CD14-positive monocyte (primary cell): ENCODE measurements around the gene TUBB2A. TPM values are rescaled to one million over a fixed set of nuclear protein-coding genes. Genes with fewer than 3 reads are reported as not detected.

Experiments
- DNase-seq, 3 donors: peaks; one replicate each; pipeline ENCODE4 v3.0.0-alpha.2; 2011 to 2022
- H2AFZ ChIP-seq: 2 replicates; pipeline ENCODE4 v1.6.0; 2012; ENCODE audit warnings: mild to moderate bottlenecking, low read depth, low read length, inconsistent platforms; ENCODE audit not compliant: insufficient read depth, poor library complexity, severe bottlenecking
- H3K27ac ChIP-seq, 2 donors: 1 replicate in 1 of 2; 2 replicates in 1 of 2; pipeline ENCODE4 v1.5.1; 2012 to 2013; ENCODE audit warnings: low read length in 2 of 2, control low read depth in 1 of 2, inconsistent platforms in 1 of 2, low read depth in 1 of 2, mild to moderate bottlenecking in 1 of 2
- H3K27me3 ChIP-seq, 2 donors: one replicate each; pipeline versions ENCODE4 v1.6.0 to v1.6.1; 2011 to 2013; ENCODE audit warnings: low read length in 2 of 2; ENCODE audit not compliant: control insufficient read depth in 2 of 2, insufficient read depth in 2 of 2
- H3K36me3 ChIP-seq, 2 donors: replicated peaks in 1 of 2; 1 replicate in 1 of 2; 2 replicates in 1 of 2; pipeline versions ENCODE4 v1.5.1 to v1.6.1; 2012 to 2013; ENCODE audit warnings: low read length in 2 of 2, control low read depth in 1 of 2, inconsistent platforms in 1 of 2, mild to moderate bottlenecking in 1 of 2; ENCODE audit not compliant: insufficient read depth in 2 of 2, control insufficient read depth in 1 of 2
- H3K4me1 ChIP-seq, 2 donors: 1 replicate in 1 of 2; 2 replicates in 1 of 2; pipeline versions ENCODE4 v1.5.1 to v1.6.1; 2012 to 2013; ENCODE audit warnings: low read length in 2 of 2, control low read depth in 1 of 2, inconsistent platforms in 1 of 2, mild to moderate bottlenecking in 1 of 2, moderate library complexity in 1 of 2; ENCODE audit not compliant: insufficient read depth in 2 of 2, control insufficient read depth in 1 of 2
- H3K4me2 ChIP-seq: replicated peaks from 2 replicates; pipeline ENCODE3; 2012; ENCODE audit warnings: low read length, moderate library complexity, mild to moderate bottlenecking; ENCODE audit not compliant: poor library complexity, severe bottlenecking; ENCODE audit errors: extremely low read depth
- H3K4me3 ChIP-seq, 3 experiments: fragments of 200-600 bp in 1 of 3; sonication (generic) in 1 of 3; replicated peaks in 1 of 3; 1 replicate in 2 of 3; 2 replicates in 1 of 3; pipeline ENCODE4 v1.5.1; 2011 to 2013; ENCODE audit warnings: low read length in 3 of 3, mild to moderate bottlenecking in 3 of 3, control low read depth in 2 of 3, low read depth in 2 of 3, inconsistent platforms in 1 of 3, moderate library complexity in 1 of 3
- H3K79me2 ChIP-seq: 2 replicates; pipeline ENCODE4 v1.6.0; 2012; ENCODE audit warnings: mild to moderate bottlenecking, control low read depth, inconsistent platforms, low read length, moderate library complexity; ENCODE audit not compliant: insufficient read depth
- H3K9ac ChIP-seq: 2 replicates; pipeline ENCODE4 v1.6.0; 2017; ENCODE audit warnings: low read length, mild to moderate bottlenecking; ENCODE audit not compliant: insufficient read depth, poor library complexity, severe bottlenecking
- H3K9me3 ChIP-seq, 2 donors: replicated peaks in 1 of 2; 1 replicate in 1 of 2; 2 replicates in 1 of 2; pipeline versions ENCODE4 v1.5.1 to v1.6.1; 2012 to 2013; ENCODE audit warnings: low read length in 2 of 2, control low read depth in 1 of 2; ENCODE audit not compliant: control insufficient read depth in 1 of 2, insufficient read depth in 1 of 2
- H4K20me1 ChIP-seq: 2 replicates; pipeline ENCODE4 v1.6.0; 2012; ENCODE audit warnings: mild to moderate bottlenecking, low read length, control low read depth, moderate library complexity; ENCODE audit not compliant: insufficient read depth
- H3K27ac Mint-ChIP-seq, 7 donors: one replicate each; pipeline ENCODE4 v1.8.0; 2020; ENCODE audit warnings: mild to moderate bottlenecking in 7 of 7, mixed read lengths in 7 of 7, moderate library complexity in 6 of 7, inconsistent platforms in 2 of 7
- H3K27me3 Mint-ChIP-seq, 3 donors: one replicate each; pipeline ENCODE4 v1.8.0; 2021 to 2022; ENCODE audit warnings: low read depth in 3 of 3, mild to moderate bottlenecking in 3 of 3, mixed read lengths in 3 of 3, moderate library complexity in 3 of 3, inconsistent platforms in 1 of 3
- H3K36me3 Mint-ChIP-seq, 2 donors: one replicate each; pipeline ENCODE4 v1.8.0; 2020; ENCODE audit warnings: mixed read lengths in 2 of 2, inconsistent platforms in 1 of 2, mild to moderate bottlenecking in 1 of 2
- H3K4me1 Mint-ChIP-seq: one replicate; pipeline ENCODE4 v1.8.0; 2020; ENCODE audit warnings: mild to moderate bottlenecking, mixed read lengths
- H3K4me3 Mint-ChIP-seq, 2 donors: one replicate each; pipeline ENCODE4 v1.8.0; 2020; ENCODE audit warnings: mild to moderate bottlenecking in 2 of 2, mixed read lengths in 2 of 2, moderate library complexity in 1 of 2
- H3K9me3 Mint-ChIP-seq, 7 donors: one replicate each; pipeline ENCODE4 v1.8.0; 2020 to 2022; ENCODE audit warnings: mixed read lengths in 7 of 7, mild to moderate bottlenecking in 6 of 7, moderate library complexity in 6 of 7, inconsistent platforms in 2 of 7
- WGBS: methylation state at CpG from one replicate; pipeline ENCODE4 v1.1.5; 2013; ENCODE audit warnings: missing lambda C conversion rate; ENCODE audit not compliant: insufficient coverage; 5-methylcytosine and 5-hydroxymethylcytosine counted together
- intact Hi-C, 2 donors: fragments of 100-400 bp; cut with micrococcal nuclease; formaldehyde crosslinking; loops; one replicate each; pipeline versions ENCODE4 v1.15.0 to v1.15.1; 2023
- polyA plus RNA-seq, 3 donors: library from polyadenylated mRNA; depleted of rRNA in 1 of 3; unstranded in 2 of 3; stranded (reverse) in 1 of 3; fragments of 300-500 nt in 2 of 3; fragments of >200 nt in 1 of 3; fragmentation: Illumina TruSeq in 2 of 3; gene quantifications; 1 replicate in 2 of 3; 2 replicates in 1 of 3; pipeline ENCODE4 v1.2.3, GENCODE V29; 2012 to 2021
- TF ChIP-seq, protein P1 (sequence below): fragments of 200-600 bp; IDR thresholded peaks from one replicate; pipeline ENCODE4 v1.8.0; 2022; ENCODE audit warnings: antibody characterized with exemption, mild to moderate bottlenecking

The TUBB2A gene
- polyA plus RNA-seq, 3 donors, result 2.4 to 74.3 (median 4.2) TPM

GRCh38 chr6:3125815-3126214, 31.5 kb downstream of the TUBB2A start:
- H3K9me3 ChIP-seq, result no peaks in the 10 kb centered on the region
- no peak for DNase-seq
- H3K36me3 Mint-ChIP-seq, result peaks cover 3 to 4% of the 10 kb centered on the region in 2 donors
- peaks cover 0 to 8% (median 0%) of the 10 kb centered on the region in 3 donors for H3K27me3 Mint-ChIP-seq
- H2AFZ ChIP-seq, result no peak overlapping the region
- H3K4me1 ChIP-seq, result peaks cover 0 to 3% of the 10 kb centered on the region in 2 donors
- TF ChIP-seq, protein P1, sequence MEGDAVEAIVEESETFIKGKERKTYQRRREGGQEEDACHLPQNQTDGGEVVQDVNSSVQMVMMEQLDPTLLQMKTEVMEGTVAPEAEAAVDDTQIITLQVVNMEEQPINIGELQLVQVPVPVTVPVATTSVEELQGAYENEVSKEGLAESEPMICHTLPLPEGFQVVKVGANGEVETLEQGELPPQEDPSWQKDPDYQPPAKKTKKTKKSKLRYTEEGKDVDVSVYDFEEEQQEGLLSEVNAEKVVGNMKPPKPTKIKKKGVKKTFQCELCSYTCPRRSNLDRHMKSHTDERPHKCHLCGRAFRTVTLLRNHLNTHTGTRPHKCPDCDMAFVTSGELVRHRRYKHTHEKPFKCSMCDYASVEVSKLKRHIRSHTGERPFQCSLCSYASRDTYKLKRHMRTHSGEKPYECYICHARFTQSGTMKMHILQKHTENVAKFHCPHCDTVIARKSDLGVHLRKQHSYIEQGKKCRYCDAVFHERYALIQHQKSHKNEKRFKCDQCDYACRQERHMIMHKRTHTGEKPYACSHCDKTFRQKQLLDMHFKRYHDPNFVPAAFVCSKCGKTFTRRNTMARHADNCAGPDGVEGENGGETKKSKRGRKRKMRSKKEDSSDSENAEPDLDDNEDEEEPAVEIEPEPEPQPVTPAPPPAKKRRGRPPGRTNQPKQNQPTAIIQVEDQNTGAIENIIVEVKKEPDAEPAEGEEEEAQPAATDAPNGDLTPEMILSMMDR, result no peak
- H3K36me3 ChIP-seq, result peaks cover 0 to 5% of the 10 kb centered on the region in 2 donors
- H3K9ac ChIP-seq, result no peak overlapping the region
- H4K20me1 ChIP-seq, result no peaks in the 10 kb centered on the region
- no peak overlapping the region for H3K27ac ChIP-seq
- intact Hi-C loops, result loop anchor here (1.0 to 2.0 kb wide), 2 partner anchors 125 kb away; no protein-coding TSS in a partner anchor
- no peak overlapping the region for H3K4me3 Mint-ChIP-seq
- no peaks in the 10 kb centered on the region for H3K9me3 Mint-ChIP-seq
- H3K27me3 ChIP-seq, result no peaks in the 10 kb centered on the region
- H3K27ac Mint-ChIP-seq, result no peak overlapping the region
- no peaks in the 10 kb centered on the region for H3K4me1 Mint-ChIP-seq
- H3K4me2 ChIP-seq, result no peak overlapping the region
- H3K79me2 ChIP-seq, result no peaks in the 10 kb centered on the region
- WGBS, result no CpG with 5 or more reads among the region's 2 CpGs
- H3K4me3 ChIP-seq, result no peak overlapping the region

DNA sequence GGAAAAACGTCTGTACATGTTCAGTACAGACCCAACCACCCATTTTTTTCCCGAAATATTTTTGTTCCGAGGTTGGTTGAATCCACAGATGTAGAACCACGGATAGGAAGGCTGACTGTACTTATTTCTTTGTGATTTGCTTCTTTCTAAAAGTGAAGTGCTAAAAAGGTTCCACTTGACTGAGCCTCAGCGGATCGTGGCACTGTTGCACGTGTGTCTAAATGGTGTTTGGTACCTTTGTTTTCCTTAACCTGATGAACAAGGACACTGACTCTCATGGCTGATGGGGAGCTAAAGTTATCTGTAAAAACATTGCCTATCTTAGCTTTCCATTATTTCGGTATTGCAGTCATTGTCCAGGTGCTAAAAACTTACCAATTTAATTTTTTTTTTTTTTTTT, 32.7 kb downstream of the TUBB2A start:
- Mint-ChIP-seq H3K4me1 (no peaks in the 10 kb centered on the region), H3K27ac (no peak overlapping the region), H3K4me3 (no peak overlapping the region), H3K27me3 (peaks cover 0 to 11% (median 2%) of the 10 kb centered on the region in 3 donors), H3K36me3 (peaks cover 3 to 4% of the 10 kb centered on the region in 2 donors), H3K9me3 (no peaks in the 10 kb centered on the region)
- H3K9ac ChIP-seq, result no peak overlapping the region
- peaks cover 0 to 5% of the 10 kb centered on the region in 2 donors for H3K36me3 ChIP-seq
- no peak overlapping the region for H3K4me3 ChIP-seq
- DNase-seq, result no peak
- H2AFZ ChIP-seq, result no peak overlapping the region
- H3K4me1 ChIP-seq, result peaks cover 0 to 3% of the 10 kb centered on the region in 2 donors
- intact Hi-C loops, result no loop called here
- no peak overlapping the region for H3K27ac ChIP-seq
- no peaks in the 10 kb centered on the region for H3K27me3 ChIP-seq
- no peak overlapping the region for H3K4me2 ChIP-seq
- no peaks in the 10 kb centered on the region for H3K9me3 ChIP-seq
- H3K79me2 ChIP-seq, result no peaks in the 10 kb centered on the region
- no peaks in the 10 kb centered on the region for H4K20me1 ChIP-seq
- TF ChIP-seq, protein P1, result no peak
- 94% methylated on average over 5 of the region's 8 CpGs for WGBS
